Fibroblast of pulmonary artery (primary cell): Measurements from ENCODE around the gene MATN3.

Experiments
- DNase-seq: peaks from one replicate; pipeline ENCODE4 v3.0.0-alpha.2; 2010; ENCODE audit warnings: low read depth
- H3K4me3 ChIP-seq: replicated peaks from 2 replicates; pipeline ENCODE4 v1.5.1; 2011; ENCODE audit warnings: low read depth, mild to moderate bottlenecking, control low read depth, low read length, moderate library complexity
- CTCF ChIP-seq: IDR thresholded peaks from 2 replicates; pipeline ENCODE4 v1.5.1; 2011; ENCODE audit warnings: mild to moderate bottlenecking, control low read depth, low read length, inconsistent platforms; ENCODE audit errors: missing control alignments

MATN3 gene

GRCh38 chr2:19988600-19988999, 23.9 kb downstream of the MATN3 start:
- TF ChIP-seq CTCF, result no peak
- no peak for DNase-seq
- H3K4me3 ChIP-seq, result peak overlapping the region; percentile 97

GRCh38 chr2:19987936-19988335, 24.5 kb downstream of the MATN3 start:
- DNase-seq, result no peak
- no peak for TF ChIP-seq CTCF
- no peak overlapping the region for H3K4me3 ChIP-seq

GRCh38 chr2:19982268-19982667, 30.2 kb downstream of the MATN3 start:
- H3K4me3 ChIP-seq, result no peak overlapping the region
- no peak for TF ChIP-seq CTCF
- DNase-seq, result peak; percentile 23

GRCh38 chr2:19979932-19980331, 32.5 kb downstream of the MATN3 start:
- DNase-seq, result peak; percentile 21
- no peak overlapping the region for H3K4me3 ChIP-seq
- TF ChIP-seq CTCF, result no peak

- DNase-seq, result no peak
- TF ChIP-seq CTCF, result no peak
- no peak overlapping the region for H3K4me3 ChIP-seq
Observed at GRCh38 chr2:19973466-19973865, 39.0 kb downstream of the MATN3 start.

- no peak for TF ChIP-seq CTCF
- no peak overlapping the region for H3K4me3 ChIP-seq
- DNase-seq, result peak; percentile 55
Observed at GRCh38 chr2:19971691-19972090, 40.8 kb downstream of the MATN3 start.

GRCh38 chr2:19963386-19963785, 49.1 kb downstream of the MATN3 start:
- DNase-seq, result no peak
- no peak for TF ChIP-seq CTCF
- H3K4me3 ChIP-seq, result no peak overlapping the region
